Thoracic aorta endothelial cell (primary cell): ENCODE measurements around the gene LZTS3. TPM values are rescaled to one million over a fixed set of nuclear protein-coding genes. Genes with fewer than 3 reads are reported as not detected.

Source experiments
- total RNA-seq: library from RNA; depleted of rRNA; stranded (reverse); fragments of >200 nt; gene quantifications from 2 replicates; pipeline ENCODE4 v1.2.3, GENCODE V29; 2012

LZTS3 gene
- 1.9 and 3.2 TPM in 2 replicates for total RNA-seq

GRCh38 chr20:3172933-3173609 lies at the start of gene LZTS3:
Gene LZTS3 (minus strand): TSS chr20:3173549. CDS start chr20:3167163, 6,386 bp downstream.

GRCh38 chr20:3209257-3209945 lies 36.1 kb upstream of the LZTS3 start, which contains the start of gene ITPA:
Gene ITPA (plus strand): TSS chr20:3209498. CDS start chr20:3209552, 54 bp downstream.

GRCh38 chr20:3204124-3204794 lies 30.9 kb upstream of the LZTS3 start, which contains the start of gene DDRGK1:
Gene DDRGK1 (minus strand): TSS chr20:3204682. CDS start chr20:3204627, 55 bp downstream.

Other genes starting within 250 kb of the LZTS3 start
- gene GNRH2, start 129.9 kb downstream of the LZTS3 start, total RNA-seq, result 0.65 and 0.66 TPM in 2 replicates
- 33.6 and 34.7 TPM in 2 replicates for gene MRPS26, start 127.5 kb downstream of the LZTS3 start, total RNA-seq
- not detected in 2 replicates for gene OXT, start 101.9 kb downstream of the LZTS3 start, total RNA-seq
- gene AVP, start 88.8 kb downstream of the LZTS3 start, total RNA-seq, result not detected in 2 replicates
- 26.6 and 27.0 TPM in 2 replicates for gene FASTKD5, start 13.7 kb downstream of the LZTS3 start, total RNA-seq
- gene UBOX5, start 13.7 kb downstream of the LZTS3 start, total RNA-seq, result 2.7 and 4.5 TPM in 2 replicates
- 26.8 and 33.0 TPM in 2 replicates for gene DDRGK1, start 31.1 kb upstream of the LZTS3 start, total RNA-seq
- 27.1 and 30.7 TPM in 2 replicates for gene ITPA, start 35.9 kb upstream of the LZTS3 start, total RNA-seq
- 3.6 and 3.9 TPM in 2 replicates for gene SLC4A11, start 65.6 kb upstream of the LZTS3 start, total RNA-seq
- gene DNAAF9, start 234.1 kb upstream of the LZTS3 start, total RNA-seq, result 19.0 and 19.1 TPM in 2 replicates